HUES6 (cell line): ENCODE measurements around the gene CACNA2D3.

Experiments used
- H3K27ac ChIP-seq: 2 replicates; pipeline ENCODE4 v1.7.0; 2013; ENCODE audit warnings: low read depth, mild to moderate bottlenecking, low read length, inconsistent platforms
- H3K27me3 ChIP-seq: 2 replicates; pipeline ENCODE4 v1.6.1; 2013; ENCODE audit warnings: low read length; ENCODE audit not compliant: control insufficient read depth, insufficient read depth
- H3K36me3 ChIP-seq: 2 replicates; pipeline ENCODE4 v1.6.1; 2013; ENCODE audit warnings: low read length; ENCODE audit not compliant: control insufficient read depth, insufficient read depth
- H3K4me1 ChIP-seq: 2 replicates; pipeline ENCODE4 v1.6.1; 2013; ENCODE audit warnings: low read length; ENCODE audit not compliant: control insufficient read depth, insufficient read depth
- H3K4me3 ChIP-seq: 2 replicates; pipeline ENCODE4 v1.5.1; 2013; ENCODE audit warnings: low read depth, low read length
- H3K9ac ChIP-seq: one replicate; pipeline ENCODE4 v1.6.1; 2013; ENCODE audit warnings: mild to moderate bottlenecking, low read length
- H3K9me3 ChIP-seq: 2 replicates; pipeline ENCODE4 v1.6.1; 2013; ENCODE audit warnings: low read depth, low read length; ENCODE audit not compliant: control insufficient read depth, insufficient read depth

The CACNA2D3 gene

DNA sequence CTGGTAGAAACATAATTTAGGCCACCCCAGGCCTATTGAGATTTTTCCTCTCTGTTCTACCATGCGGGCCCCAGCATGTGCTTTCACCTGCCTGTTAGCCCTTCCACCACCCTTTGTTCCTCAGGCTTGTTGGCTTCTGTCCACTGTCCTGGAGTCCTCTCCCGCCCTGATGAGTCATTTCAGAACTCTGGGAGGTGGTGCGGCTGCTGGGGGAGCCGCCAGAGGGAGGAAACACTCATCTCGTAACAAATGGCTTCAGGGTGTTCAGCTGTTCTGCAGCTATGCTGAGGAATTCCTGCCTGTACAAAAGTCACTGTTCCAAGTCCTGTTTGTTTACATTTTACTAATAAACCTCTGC, 769.2 kb downstream of the CACNA2D3 start:
- H3K27ac ChIP-seq, result no peak overlapping the region; the same call in 1 of the 2 replicates
- no peak overlapping the region for H3K9ac ChIP-seq
- no peaks in the 10 kb centered on the region for H3K9me3 ChIP-seq
- H3K4me3 ChIP-seq, result no peak overlapping the region
- peaks cover 19% of the 10 kb centered on the region for H3K4me1 ChIP-seq
- no peaks in the 10 kb centered on the region for H3K27me3 ChIP-seq
- no peaks in the 10 kb centered on the region for H3K36me3 ChIP-seq

DNA sequence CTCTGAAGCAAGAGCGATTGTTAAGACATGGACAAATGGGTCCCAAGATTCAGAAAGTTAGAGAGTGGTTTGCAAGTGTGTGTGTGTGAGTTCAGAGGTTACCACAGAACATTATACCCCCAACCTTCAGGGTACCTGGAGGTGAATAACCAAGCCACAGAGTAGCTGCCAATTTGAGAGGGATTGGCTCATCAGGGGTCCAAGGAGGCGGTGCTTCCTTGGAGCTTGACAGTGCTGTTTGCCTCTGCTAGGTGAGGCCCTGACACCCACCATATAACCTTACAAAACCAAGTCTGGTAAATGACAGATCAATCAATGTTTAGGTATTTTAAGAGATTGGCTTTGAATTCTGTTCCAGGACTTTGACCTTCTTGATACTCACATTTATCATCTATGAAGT, 769.8 kb downstream of the CACNA2D3 start:
- no peak overlapping the region for H3K27ac ChIP-seq
- H3K27me3 ChIP-seq, result no peaks in the 10 kb centered on the region
- H3K9me3 ChIP-seq, result no peaks in the 10 kb centered on the region
- no peak overlapping the region for H3K9ac ChIP-seq
- H3K4me3 ChIP-seq, result no peak overlapping the region
- H3K36me3 ChIP-seq, result no peaks in the 10 kb centered on the region
- H3K4me1 ChIP-seq, result peaks cover 19% of the 10 kb centered on the region

DNA sequence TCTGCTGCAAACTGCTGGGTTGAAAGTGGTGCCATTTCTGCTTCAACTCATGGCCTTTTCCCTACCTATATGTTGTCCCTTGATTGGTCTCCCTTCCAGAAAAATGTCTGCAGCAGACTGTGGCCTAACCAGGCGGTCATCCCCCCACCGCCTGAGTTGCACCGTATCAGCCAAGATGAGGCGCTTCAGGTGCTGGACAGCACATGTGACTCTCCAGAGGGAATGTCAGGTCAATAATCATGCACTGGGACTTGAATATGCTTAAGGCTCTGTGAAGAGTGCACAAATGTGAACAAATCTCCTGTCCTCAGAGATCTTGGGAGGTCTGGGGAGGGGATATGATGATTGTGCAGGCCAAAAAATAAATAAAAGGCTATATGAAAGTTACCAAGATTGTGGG, 773.3 kb downstream of the CACNA2D3 start:
- Histone ChIP-seq H3K9me3 (no peaks in the 10 kb centered on the region), H3K9ac (no peak overlapping the region), H3K36me3 (no peaks in the 10 kb centered on the region), H3K27ac (no peak overlapping the region), H3K4me1 (peaks cover 19% of the 10 kb centered on the region), H3K4me3 (no peak overlapping the region), H3K27me3 (no peaks in the 10 kb centered on the region)

DNA sequence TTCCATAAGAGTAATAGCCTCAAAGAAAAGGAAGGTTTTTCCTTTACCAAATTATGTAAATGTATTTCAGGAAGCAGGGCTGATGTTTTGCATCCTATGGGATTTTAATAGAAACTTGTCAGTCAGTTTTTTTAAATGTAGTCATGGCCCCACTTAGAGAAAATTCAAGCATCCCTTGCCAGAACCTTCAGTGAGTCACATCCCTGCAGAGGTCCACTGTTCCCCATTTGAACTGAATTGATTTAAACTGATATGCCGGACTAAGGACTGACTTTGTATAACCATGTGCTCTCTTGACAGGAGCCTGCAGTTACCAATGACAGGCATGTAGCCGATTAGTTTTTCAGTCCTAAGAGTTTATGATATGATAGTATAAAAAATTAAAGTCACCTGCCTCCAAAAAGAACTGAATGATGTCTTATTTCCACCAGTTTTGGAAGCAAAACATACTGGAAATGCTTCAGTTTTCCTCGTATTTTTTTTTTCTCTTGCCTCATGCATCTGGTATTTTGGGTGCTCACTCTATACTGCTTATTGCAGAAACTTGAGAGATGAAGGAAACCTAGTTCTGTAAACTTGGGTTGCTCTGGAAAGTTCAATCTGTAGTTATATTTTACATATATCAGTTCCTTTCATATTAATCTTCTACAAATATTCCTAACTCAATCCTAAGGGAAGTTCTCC, 774.8 kb downstream of the CACNA2D3 start:
- H3K4me3 ChIP-seq, result no peak overlapping the region

DNA sequence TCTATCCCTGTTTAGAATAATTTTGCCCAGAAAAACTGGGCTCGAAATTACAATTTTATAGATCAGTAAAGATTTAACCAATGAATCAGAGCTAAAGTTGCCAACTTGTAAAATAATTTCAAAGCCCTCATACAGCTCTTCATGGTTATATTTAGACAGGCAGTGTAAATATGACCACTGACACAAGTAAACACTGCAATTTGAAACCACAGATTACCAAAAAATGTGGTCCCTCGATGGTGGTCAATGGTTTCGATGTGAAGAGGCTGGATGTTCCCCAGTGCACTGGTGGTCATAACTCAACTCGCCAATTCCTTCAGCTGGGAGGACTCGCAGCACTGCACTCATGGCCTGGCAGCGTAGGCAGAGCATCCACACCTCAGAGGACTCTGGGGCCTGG, 776.9 kb downstream of the CACNA2D3 start:
- Histone ChIP-seq H3K9me3 (no peaks in the 10 kb centered on the region), H3K9ac (no peak overlapping the region), H3K36me3 (no peaks in the 10 kb centered on the region), H3K4me1 (no peaks in the 10 kb centered on the region), H3K27ac (no peak overlapping the region), H3K4me3 (no peak overlapping the region), H3K27me3 (no peaks in the 10 kb centered on the region)

More for the DNA sequence above, 774.8 kb downstream of the CACNA2D3 start:
- Histone ChIP-seq H3K27me3 (no peaks in the 10 kb centered on the region), H3K36me3 (no peaks in the 10 kb centered on the region), H3K9me3 (no peaks in the 10 kb centered on the region), H3K9ac (no peak overlapping the region), H3K27ac (no peak overlapping the region), H3K4me1 (peaks cover 6% of the 10 kb centered on the region)

DNA sequence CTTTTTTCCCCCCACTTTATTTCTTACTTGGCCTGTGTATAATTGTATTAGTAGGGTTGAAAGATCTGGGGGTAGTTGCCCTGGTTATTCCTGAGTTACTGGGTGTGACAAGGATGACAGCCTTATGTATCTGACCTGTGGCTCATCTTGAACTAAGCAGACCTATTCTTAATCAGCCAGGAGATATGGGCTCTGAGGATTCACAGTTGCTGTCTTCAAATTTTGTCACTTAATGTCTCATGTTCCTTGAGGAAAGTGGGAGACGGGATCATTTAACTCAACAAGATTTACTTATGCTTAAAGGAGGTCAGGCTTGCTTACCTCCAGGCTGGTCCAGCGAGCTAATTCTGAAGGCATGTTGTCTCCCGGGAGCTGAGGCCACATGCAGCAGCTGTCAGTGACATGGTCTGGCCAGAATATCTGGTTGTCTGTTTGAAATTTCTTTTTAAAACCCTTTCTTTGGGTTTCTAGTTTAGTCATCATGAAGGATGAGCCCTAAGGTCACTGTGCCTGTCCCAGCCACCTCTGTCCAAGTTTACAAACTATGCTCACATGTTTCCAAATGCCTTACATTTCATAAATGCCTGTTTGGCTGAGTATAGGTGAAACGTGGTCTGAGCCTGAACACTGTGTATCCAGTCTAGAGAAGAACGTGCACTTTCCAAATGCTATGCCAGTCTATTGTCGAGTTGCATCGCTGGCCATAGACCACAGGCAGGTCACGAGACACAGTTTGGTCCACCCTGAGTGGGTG, 778.7 kb downstream of the CACNA2D3 start:
- H3K4me3 ChIP-seq, result no peak overlapping the region
- no peaks in the 10 kb centered on the region for H3K27me3 ChIP-seq
- no peaks in the 10 kb centered on the region for H3K4me1 ChIP-seq
- H3K27ac ChIP-seq, result no peak overlapping the region
- H3K9ac ChIP-seq, result no peak overlapping the region
- no peaks in the 10 kb centered on the region for H3K36me3 ChIP-seq
- H3K9me3 ChIP-seq, result no peaks in the 10 kb centered on the region

DNA sequence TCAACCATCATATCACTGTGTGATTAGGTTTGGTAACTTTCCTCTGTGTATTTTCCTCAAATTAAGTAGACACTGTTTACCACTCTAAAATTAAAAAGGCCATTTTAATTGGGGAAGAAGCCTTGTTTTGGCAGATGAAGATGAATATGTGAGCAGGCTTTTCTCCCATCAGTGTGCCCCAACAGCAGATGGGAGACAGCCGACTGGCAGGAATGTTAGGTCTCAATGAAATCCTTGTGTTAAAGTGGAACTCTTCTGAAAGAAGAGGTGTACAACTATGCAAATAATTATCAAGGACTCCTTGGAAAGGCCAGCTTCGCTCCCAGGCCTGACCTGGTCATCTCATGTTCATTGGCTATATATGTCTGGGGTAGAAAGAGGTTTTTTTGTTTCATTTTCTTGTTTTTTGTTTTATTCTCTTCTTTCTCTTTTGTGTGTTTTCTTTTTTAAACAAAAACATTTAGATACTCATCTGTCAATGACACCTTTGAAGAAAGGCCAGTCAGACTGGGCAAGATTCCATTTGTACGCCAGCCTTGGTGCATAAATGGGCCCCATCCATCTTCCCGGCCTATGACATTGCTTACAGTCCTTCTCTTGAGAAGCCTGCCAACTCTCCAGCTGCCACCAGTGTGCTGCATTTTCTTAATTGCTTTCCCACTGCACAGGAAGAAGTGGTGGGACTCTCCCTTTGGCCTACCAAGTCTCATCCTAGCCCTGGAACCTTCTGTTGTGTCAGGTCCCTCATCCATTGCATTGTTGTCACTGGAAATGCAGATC, 779.7 kb downstream of the CACNA2D3 start:
- no peaks in the 10 kb centered on the region for H3K4me1 ChIP-seq
- no peak overlapping the region for H3K9ac ChIP-seq
- H3K9me3 ChIP-seq, result no peaks in the 10 kb centered on the region
- no peak overlapping the region for H3K27ac ChIP-seq
- H3K36me3 ChIP-seq, result no peaks in the 10 kb centered on the region
- H3K4me3 ChIP-seq, result no peak overlapping the region
- H3K27me3 ChIP-seq, result no peaks in the 10 kb centered on the region

DNA sequence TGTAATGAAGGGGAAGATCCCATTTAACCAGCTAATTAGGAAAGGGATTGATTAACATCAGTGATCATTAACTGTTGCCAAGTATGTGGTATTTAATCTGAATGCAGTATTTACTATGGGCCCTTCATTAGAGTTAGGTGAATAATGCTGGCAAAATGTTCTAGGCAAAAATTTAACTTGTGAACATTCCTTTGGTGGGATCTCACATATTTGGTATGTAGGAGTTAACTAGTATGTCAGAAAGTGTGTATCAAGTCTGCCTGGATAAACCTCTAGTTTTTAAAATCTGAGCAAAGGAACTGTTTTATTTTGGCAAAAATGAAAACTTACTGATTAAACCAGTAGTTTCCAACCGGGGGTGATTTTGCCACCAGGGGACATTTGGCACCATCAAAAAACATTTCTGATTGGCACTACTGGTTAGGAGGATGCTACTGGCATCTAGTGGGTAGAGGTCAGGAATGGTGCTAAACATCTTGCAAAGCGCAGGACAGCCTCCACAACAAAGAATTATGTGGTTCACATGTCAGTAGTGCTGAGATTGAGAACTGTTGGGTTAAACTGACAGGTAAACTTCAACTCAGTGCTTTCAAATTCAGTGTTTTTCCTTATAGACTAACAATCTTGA, 783.0 kb downstream of the CACNA2D3 start:
- H3K27me3 ChIP-seq, result no peaks in the 10 kb centered on the region
- H3K4me1 ChIP-seq, result no peaks in the 10 kb centered on the region
- H3K9ac ChIP-seq, result no peak overlapping the region
- H3K9me3 ChIP-seq, result no peaks in the 10 kb centered on the region
- H3K27ac ChIP-seq, result no peak overlapping the region
- H3K4me3 ChIP-seq, result no peak overlapping the region
- no peaks in the 10 kb centered on the region for H3K36me3 ChIP-seq

DNA sequence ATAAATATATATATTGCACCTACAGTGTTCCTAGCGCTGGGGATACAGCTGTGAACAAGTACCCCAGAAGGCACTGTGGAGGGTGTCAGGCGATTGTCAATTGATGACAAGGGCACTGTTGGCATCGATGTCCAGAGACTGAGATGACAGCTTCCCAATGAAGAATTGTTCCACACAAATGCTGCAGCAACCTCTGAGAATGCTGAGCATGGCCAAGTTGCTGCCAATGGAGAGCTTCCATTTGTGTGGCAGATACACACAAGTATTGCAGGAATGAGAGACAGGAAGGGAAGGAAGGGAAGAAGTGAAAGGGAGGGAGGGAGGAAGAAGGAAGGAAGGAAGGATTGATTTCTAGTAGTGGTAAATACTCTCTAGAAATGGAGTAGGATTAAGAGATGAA, 783.6 kb downstream of the CACNA2D3 start:
- no peaks in the 10 kb centered on the region for H3K27me3 ChIP-seq
- H3K4me3 ChIP-seq, result no peak overlapping the region
- no peaks in the 10 kb centered on the region for H3K36me3 ChIP-seq
- H3K9ac ChIP-seq, result no peak overlapping the region
- no peaks in the 10 kb centered on the region for H3K9me3 ChIP-seq
- H3K4me1 ChIP-seq, result no peaks in the 10 kb centered on the region
- H3K27ac ChIP-seq, result no peak overlapping the region

DNA sequence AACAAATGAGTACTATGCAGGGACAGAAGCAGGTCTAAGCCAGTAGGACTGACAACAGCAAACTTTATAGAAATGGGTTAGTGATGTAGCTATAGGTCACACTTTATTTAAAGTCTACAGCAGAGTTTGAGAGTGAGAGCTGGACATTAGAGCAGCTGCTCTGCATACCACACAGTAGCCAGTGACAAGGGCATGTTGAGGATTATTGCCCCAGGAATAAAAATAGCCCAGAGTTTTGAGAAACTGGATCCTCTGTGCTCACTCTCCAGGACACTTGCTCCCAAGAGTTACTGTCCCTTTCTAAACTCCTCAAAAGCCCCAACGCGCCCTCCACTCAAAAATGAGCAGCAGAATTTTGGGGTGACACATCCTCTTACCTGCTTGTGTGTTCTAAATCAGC, 784.4 kb downstream of the CACNA2D3 start:
- Histone ChIP-seq H3K4me1 (no peaks in the 10 kb centered on the region), H3K27me3 (no peaks in the 10 kb centered on the region), H3K27ac (no peak overlapping the region), H3K9ac (no peak overlapping the region), H3K9me3 (peaks cover 5% of the 10 kb centered on the region), H3K36me3 (0 out of 2 replicates have a peak, but pooled peaks cover under 1% of the 10 kb centered on the region), H3K4me3 (no peak overlapping the region)
